Measurements from ENCODE around the gene KIAA1217. TPM values are rescaled to one million over a fixed set of nuclear protein-coding genes. Genes with fewer than 3 reads are reported as not detected.

The KIAA1217 gene
- total and polyA plus RNA-seq, 9 of the 15 experiments (the other 6 are each of a cell fraction or from before 2014, with no cell fraction given): 0.04 TPM; not detected in 8

- H3K9me1 ChIP-seq (ENCODE audit: control insufficient read depth, insufficient read depth, low read length): no peaks in the 10 kb centered on the region
- WGBS (ENCODE audit: insufficient coverage, low coverage, missing lambda C conversion rate): 0% methylated on average over 7 of the region's 7 CpGs
These were observed 165.4 kb downstream of the KIAA1217 start for GRCh38 chr10:24374134-24374915.

More at GRCh38 chr10:24374134-24374915, 165.4 kb downstream of the KIAA1217 start:
- Histone ChIP-seq H3K4me3 (no peak overlapping the region), H3K4me2 (ENCODE audit: insufficient read depth, low read length) (no peak overlapping the region), H3K27ac (ENCODE audit: extremely low read depth, low read depth, low read length) (no peak overlapping the region), H2AFZ (ENCODE audit: low read depth, low read length) (no peak overlapping the region), H4K20me1 (replicated peaks; ENCODE audit: control insufficient read depth, insufficient read depth, low read length) (no peaks in the 10 kb centered on the region), H3K36me3 (ENCODE audit: control insufficient read depth, insufficient read depth, low read length) (no peaks in the 10 kb centered on the region), H3K27me3 (ENCODE audit: control insufficient read depth in 2 of 2, insufficient read depth in 2 of 2, low read length in 2 of 2) (no peaks in the 10 kb centered on the region), H3K9me3 (replicated peaks; ENCODE audit: control insufficient read depth, insufficient read depth, low read depth, low read length) (no peaks in the 10 kb centered on the region), H3K79me2 (ENCODE audit: control insufficient read depth, insufficient read depth, low read length) (no peaks in the 10 kb centered on the region), H3K4me1 (replicated peaks in 1 of 2; ENCODE audit: control insufficient read depth in 2 of 2, insufficient read depth in 2 of 2, low read length in 2 of 2) (no peaks in the 10 kb centered on the region), H3K9ac (ENCODE audit: insufficient read depth in 1 of 2, low read depth in 2 of 2, low read length in 2 of 2) (no peak overlapping the region)
- POLR2A ChIA-PET: interaction anchor here (0.6 kb wide), 1 partner anchor 135 kb away, joined by 4 read pairs; no protein-coding TSS in a partner anchor
- TF ChIP-seq ZNF282 (CRISPR knock-in tag; IDR thresholded peaks at IDR 0.05): no peak
- no peak for TF ChIP-seq SMARCB1 (IDR thresholded peaks at IDR 0.05; ENCODE audit: insufficient read length, low read depth)
- TF ChIP-seq FOXK2 (conservative IDR thresholded peaks at IDR 0.05 in 1 of 2, IDR thresholded peaks at IDR 0.05 in 1 of 2; ENCODE audit: low read depth in 2 of 2): no peak
- TF ChIP-seq E2F4 (CRISPR knock-in tag; IDR thresholded peaks at IDR 0.05; ENCODE audit: low read depth): no peak
- no TSS peak for BruUV-seq (replicated peaks)
- in situ Hi-C loops (cut with MboI) (no loop called here), intact Hi-C loops (cut with micrococcal nuclease) (no loop called here)
- CTCF ChIA-PET (ENCODE audit: low intra/inter-chr PET ratio): no interaction called here
- ATAC-seq: no peak
- DNase-seq (ENCODE audit: extremely low read depth in 1 of 4, low spot score in 3 of 4): no peak
- FAIRE-seq: no peak
